Esophagus muscularis mucosa (tissue), 4 donors: ENCODE measurements around the gene GATAD2B. TPM values are rescaled to one million over a fixed set of nuclear protein-coding genes. Genes with fewer than 3 reads are reported as not detected.

Experiments
- DNase-seq: peaks from one replicate; pipeline ENCODE4 v3.0.0-alpha.2; 2017; ENCODE audit errors: extremely low spot score
- H3K27ac ChIP-seq, 4 donors: fragments of 200-600 bp; sonication (generic); replicated peaks in 1 of 4; 1 replicate in 3 of 4; 2 replicates in 1 of 4; pipeline ENCODE4 v1.5.1; 2016 to 2019; ENCODE audit warnings: mild to moderate bottlenecking in 1 of 4
- H3K27me3 ChIP-seq, 4 donors: fragments of 200-600 bp; sonication (generic); one replicate each; pipeline versions ENCODE4 v1.5.1 to v1.6.0; 2016 to 2019
- H3K36me3 ChIP-seq, 4 donors: fragments of 200-600 bp; sonication (generic); one replicate each; pipeline ENCODE4 v1.5.1; 2016 to 2019
- H3K4me1 ChIP-seq, 4 donors: fragments of 200-600 bp; sonication (generic); one replicate each; pipeline ENCODE4 v1.5.1; 2016 to 2019
- H3K4me3 ChIP-seq, 4 donors: fragments of 200-600 bp; sonication (generic); 1 replicate in 2 of 4; 2 replicates in 2 of 4; pipeline ENCODE4 v1.5.1; 2016 to 2019; ENCODE audit warnings: mild to moderate bottlenecking in 4 of 4, moderate library complexity in 1 of 4
- H3K9me3 ChIP-seq, 4 donors: fragments of 200-600 bp; sonication (generic); 1 replicate in 3 of 4; 2 replicates in 1 of 4; pipeline ENCODE4 v1.5.1; 2016 to 2019
- CTCF ChIP-seq, 3 experiments: fragments of 200-600 bp in 2 of 3; fragments of 450-650 bp in 1 of 3; sonication (generic) in 2 of 3; IDR thresholded peaks; one replicate each; pipeline ENCODE4 v1.5.1; 2017 to 2019; ENCODE audit warnings: antibody characterized with exemption in 3 of 3, mild to moderate bottlenecking in 2 of 3, moderate library complexity in 1 of 3
- EP300 ChIP-seq: sonication (generic); formaldehyde crosslinking; IDR thresholded peaks from one replicate; pipeline ENCODE4 v1.6.1; 2017; ENCODE audit warnings: antibody characterized with exemption
- POLR2A ChIP-seq: fragments of 450-650 bp; IDR thresholded peaks from one replicate; pipeline ENCODE4 v1.6.1; 2017; ENCODE audit warnings: antibody characterized with exemption, moderate library complexity, mild to moderate bottlenecking, low read depth
- POLR2AphosphoS5 ChIP-seq, 2 donors: sonication (generic); formaldehyde crosslinking; IDR thresholded peaks; one replicate each; pipeline ENCODE4 v1.6.1; 2017; ENCODE audit warnings: antibody characterized with exemption in 2 of 2
- WGBS: methylation state at CpG from one replicate; pipeline ENCODE4 v1.1.5; 2018; 5-methylcytosine and 5-hydroxymethylcytosine counted together
- intact Hi-C: fragments of 100-400 bp; cut with DNase I; formaldehyde crosslinking; loops from one replicate; pipeline ENCODE4 v1.15.1; 2023
- total RNA-seq, 4 donors: library from RNA; depleted of rRNA; stranded (reverse); fragments of >200 nt; gene quantifications; one replicate each; pipeline versions ENCODE4 v1.1.0 to v1.2.1, GENCODE V29; 2016

GATAD2B gene
- total RNA-seq, 4 donors from 2014 or later = 21.9 to 30.5 (median 26.4) TPM

GRCh38 chr1:153818876-153819275 lies 103.9 kb downstream of the GATAD2B start:
- intact Hi-C loops = no loop called here
- 71% methylated on average over 2 of the region's 2 CpGs for WGBS
- peaks cover 26 to 56% (median 50%) of the 10 kb centered on the region in 4 donors for H3K36me3 ChIP-seq

GRCh38 chr1:153816283-153816889 lies 106.4 kb downstream of the GATAD2B start:
- no peaks in the 10 kb centered on the region for H3K27me3 ChIP-seq
- peak overlapping the region in 1 of 4 donors; percentile 5 for H3K27ac ChIP-seq
- H3K4me1 ChIP-seq = peaks cover 1 to 10% (median 3%) of the 10 kb centered on the region in 4 donors
- intact Hi-C loops = no loop called here
- WGBS = 67% methylated on average over 13 of the region's 13 CpGs
- H3K9me3 ChIP-seq = no peaks in the 10 kb centered on the region
- no peak overlapping the region for H3K4me3 ChIP-seq
- no peak for DNase-seq
- TF ChIP-seq POLR2AphosphoS5 (IDR thresholded peaks at IDR 0.05) (no peak), EP300 (no peak), CTCF (IDR thresholded peaks at IDR 0.05) (no peak), POLR2A (no peak)
- H3K36me3 ChIP-seq = peaks cover 43 to 77% (median 74%) of the 10 kb centered on the region in 4 donors

More at GRCh38 chr1:153818876-153819275, 103.9 kb downstream of the GATAD2B start:
- Histone ChIP-seq H3K9me3 (no peaks in the 10 kb centered on the region), H3K4me1 (peaks cover 2 to 14% (median 7%) of the 10 kb centered on the region in 4 donors), H3K27me3 (no peaks in the 10 kb centered on the region), H3K4me3 (no peak overlapping the region), H3K27ac (no peak overlapping the region)
- DNase-seq = no peak
- TF ChIP-seq POLR2AphosphoS5 (IDR thresholded peaks at IDR 0.05) (no peak), POLR2A (no peak), EP300 (no peak), CTCF (IDR thresholded peaks at IDR 0.05) (no peak)

GRCh38 chr1:153805886-153806719 lies 116.7 kb downstream of the GATAD2B start:
- Histone ChIP-seq H3K36me3 (peaks cover 27 to 55% (median 45%) of the 10 kb centered on the region in 4 donors), H3K27me3 (no peaks in the 10 kb centered on the region), H3K27ac (peak overlapping the region; percentile 32 to 50 (median 42)), H3K9me3 (no peaks in the 10 kb centered on the region), H3K4me3 (no peak overlapping the region), H3K4me1 (peaks cover 11 to 28% (median 17%) of the 10 kb centered on the region in 4 donors)
- no peak for DNase-seq
- no peak for TF ChIP-seq EP300
- 71% methylated on average over 10 of the region's 11 CpGs for WGBS
- intact Hi-C loops = no loop called here

- WGBS = 60% methylated on average over 5 of the region's 5 CpGs
- no peak for TF ChIP-seq CTCF (IDR thresholded peaks at IDR 0.05)
- no peak for TF ChIP-seq POLR2A
- peak; percentile 26 to 42 for TF ChIP-seq POLR2AphosphoS5 (IDR thresholded peaks at IDR 0.05)
- TF ChIP-seq EP300 = no peak
Measured at GRCh38 chr1:153805042-153805745, 117.6 kb downstream of the GATAD2B start.

GRCh38 chr1:153804112-153804511 lies 118.7 kb downstream of the GATAD2B start:
- no peak for DNase-seq
- H3K4me3 ChIP-seq = no peak overlapping the region
- no peak overlapping the region for H3K27ac ChIP-seq
- WGBS = 73% methylated on average over 2 of the region's 2 CpGs
- intact Hi-C loops = no loop called here
- no peak for TF ChIP-seq CTCF (IDR thresholded peaks at IDR 0.05)
- no peak for TF ChIP-seq POLR2A
- TF ChIP-seq POLR2AphosphoS5 (IDR thresholded peaks at IDR 0.05) = no peak
- TF ChIP-seq EP300 = no peak
- H3K27me3 ChIP-seq = no peaks in the 10 kb centered on the region
- peaks cover 11 to 28% (median 17%) of the 10 kb centered on the region in 4 donors for H3K4me1 ChIP-seq
- H3K36me3 ChIP-seq = peaks cover 8 to 46% (median 26%) of the 10 kb centered on the region in 4 donors
- H3K9me3 ChIP-seq = no peaks in the 10 kb centered on the region

More at GRCh38 chr1:153805042-153805745, 117.6 kb downstream of the GATAD2B start:
- intact Hi-C loops = no loop called here
- Histone ChIP-seq H3K36me3 (peaks cover 18 to 47% (median 36%) of the 10 kb centered on the region in 4 donors), H3K4me1 (peaks cover 11 to 28% (median 17%) of the 10 kb centered on the region in 4 donors), H3K9me3 (no peaks in the 10 kb centered on the region), H3K27me3 (no peaks in the 10 kb centered on the region), H3K27ac (peak overlapping the region; percentile 32 to 62 (median 42)), H3K4me3 (no peak overlapping the region)
- DNase-seq = no peak
